Globus pallidus (tissue), 1 donor: ENCODE measurements around the gene CAMK2N2.

ENCODE experiments used
- DNase-seq: peaks from one replicate; pipeline ENCODE4 v3.0.0-alpha.2; 2015; ENCODE audit warnings: low spot score

The CAMK2N2 gene

DNA sequence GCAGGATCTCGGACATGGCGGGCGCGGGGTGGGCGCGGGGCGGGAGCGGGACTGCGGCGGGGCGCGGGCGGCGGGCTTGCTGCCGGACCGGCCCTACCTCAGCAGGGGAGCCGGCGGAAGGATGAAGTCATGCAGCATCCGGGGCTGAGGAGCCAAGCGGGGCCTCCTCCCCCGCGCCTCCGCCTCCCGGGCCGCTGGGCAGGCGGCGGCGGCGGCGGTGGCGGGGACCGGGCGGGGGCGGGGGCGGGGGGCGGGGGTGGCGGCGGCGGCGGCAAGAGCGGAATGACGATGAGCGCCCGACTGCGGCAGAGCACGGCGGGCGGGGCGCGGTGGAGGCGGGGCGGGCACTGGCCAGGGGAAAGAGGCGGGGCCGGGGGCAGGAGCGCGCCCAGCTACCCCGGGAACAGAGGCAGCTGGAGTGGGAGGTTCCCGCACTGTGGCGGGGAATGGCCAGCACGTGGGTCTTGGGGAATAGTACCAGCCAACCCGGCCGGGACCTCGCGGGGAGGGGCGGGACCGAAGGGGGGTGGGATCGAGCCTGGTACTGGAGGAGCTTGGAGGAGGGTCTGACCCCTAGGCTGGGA, at the start of gene CAMK2N2:
Gene CAMK2N2, minus strand, starts transcription at position 284 of the 584 bp plus-strand sequence. Its CDS starts 268 bp downstream, at position 16.
- DNase-seq: peak; percentile 38

DNA sequence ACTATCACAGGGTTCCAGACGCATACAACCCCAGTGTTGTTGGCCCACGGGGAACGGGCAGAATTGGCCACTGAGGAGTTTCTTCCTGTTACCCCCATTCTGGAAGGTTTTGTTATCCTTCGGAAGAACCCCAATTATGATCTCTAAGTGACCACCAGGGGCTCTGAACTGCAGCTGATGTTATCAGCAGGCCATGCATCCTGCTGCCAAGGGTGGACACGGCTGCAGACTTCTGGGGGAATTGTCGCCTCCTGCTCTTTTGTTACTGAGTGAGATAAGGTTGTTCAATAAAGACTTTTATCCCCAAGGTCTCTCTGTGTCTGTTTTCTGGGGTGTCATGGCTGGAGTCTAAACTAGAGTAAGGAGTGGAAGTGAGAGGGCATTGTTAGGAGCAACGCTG, 47.4 kb upstream of the CAMK2N2 start:
- DNase-seq: no peak

DNA sequence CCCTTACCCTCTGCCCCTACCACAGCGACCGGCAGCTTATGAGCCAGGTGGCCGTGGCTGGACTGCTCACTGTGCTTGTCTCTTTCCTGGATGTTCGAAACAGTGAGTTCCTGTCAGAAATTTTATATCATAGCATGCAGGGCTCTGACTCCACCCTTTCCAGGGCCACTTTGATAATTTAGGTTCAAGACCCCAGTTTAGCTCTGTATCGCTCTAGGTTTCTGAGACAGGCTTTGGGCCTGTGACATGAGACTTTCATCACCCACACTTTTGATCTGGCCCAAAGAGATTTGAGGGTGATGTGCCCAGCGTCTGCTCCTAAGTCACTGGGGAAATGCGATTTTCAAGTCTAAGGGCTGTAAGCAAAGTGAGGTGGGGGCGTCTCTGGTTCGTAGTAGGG, 46.6 kb upstream of the CAMK2N2 start:
- DNase-seq: no peak

DNA sequence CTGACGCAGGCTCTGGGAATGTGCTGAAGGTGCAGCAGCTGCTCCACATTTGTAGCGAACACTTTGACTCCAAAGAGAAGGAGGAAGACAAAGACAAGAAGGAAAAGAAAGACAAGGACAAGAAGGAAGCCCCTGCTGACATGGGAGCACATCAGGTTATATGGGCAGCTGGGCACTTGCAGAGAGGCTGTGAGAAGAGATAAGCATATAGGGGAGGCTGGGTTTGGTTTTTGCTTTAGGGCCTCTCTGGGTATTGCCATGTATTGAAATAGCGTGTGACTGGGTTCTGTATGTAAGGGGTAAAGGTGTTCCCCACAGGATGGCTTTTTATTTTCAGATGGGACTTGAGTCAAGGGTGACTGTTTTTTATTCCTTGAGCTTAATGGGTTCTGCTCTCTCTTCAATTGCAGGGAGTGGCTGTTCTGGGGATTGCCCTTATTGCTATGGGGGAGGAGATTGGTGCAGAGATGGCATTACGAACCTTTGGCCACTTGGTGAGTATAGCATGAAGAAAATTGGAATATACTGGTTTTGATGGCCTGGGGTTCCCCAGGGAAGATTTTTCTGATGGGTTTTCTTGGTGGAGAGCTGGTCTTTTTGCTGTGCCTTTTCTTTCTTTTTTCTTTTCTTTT, 45.1 kb upstream of the CAMK2N2 start:
- no peak for DNase-seq

DNA sequence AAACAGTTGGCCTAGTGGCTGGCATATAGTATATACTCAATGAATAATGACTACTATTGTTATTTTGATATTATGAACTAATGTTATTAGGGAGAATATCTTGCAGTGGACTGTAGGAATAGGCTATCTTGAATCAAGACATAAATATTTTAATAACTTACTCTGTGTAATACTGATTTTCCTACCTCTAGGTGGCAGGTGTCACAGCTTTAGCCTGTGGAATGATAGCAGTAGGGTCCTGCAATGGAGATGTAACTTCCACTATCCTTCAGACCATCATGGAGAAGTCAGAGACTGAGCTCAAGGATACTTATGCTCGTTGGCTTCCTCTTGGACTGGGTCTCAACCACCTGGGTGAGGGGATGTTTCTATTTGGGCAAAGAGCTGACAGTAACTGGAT, 44.2 kb upstream of the CAMK2N2 start:
- no peak for DNase-seq

DNA sequence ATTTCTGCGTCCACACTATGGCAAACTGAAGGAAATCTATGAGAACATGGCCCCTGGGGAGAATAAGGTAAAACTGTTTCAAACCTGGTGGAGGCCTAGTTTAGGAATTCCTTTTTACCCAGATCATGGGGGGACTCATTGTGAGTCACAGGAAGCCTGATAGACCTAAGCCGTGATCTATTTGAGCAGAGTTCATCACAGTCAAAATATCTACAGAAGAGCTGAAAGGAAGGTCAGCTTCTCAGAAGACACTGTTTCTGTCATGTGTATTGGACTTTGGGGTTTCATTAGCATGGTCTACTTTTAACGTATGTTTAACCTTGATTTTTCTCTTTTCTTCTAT, 39.0 kb upstream of the CAMK2N2 start:
- DNase-seq: no peak

DNA sequence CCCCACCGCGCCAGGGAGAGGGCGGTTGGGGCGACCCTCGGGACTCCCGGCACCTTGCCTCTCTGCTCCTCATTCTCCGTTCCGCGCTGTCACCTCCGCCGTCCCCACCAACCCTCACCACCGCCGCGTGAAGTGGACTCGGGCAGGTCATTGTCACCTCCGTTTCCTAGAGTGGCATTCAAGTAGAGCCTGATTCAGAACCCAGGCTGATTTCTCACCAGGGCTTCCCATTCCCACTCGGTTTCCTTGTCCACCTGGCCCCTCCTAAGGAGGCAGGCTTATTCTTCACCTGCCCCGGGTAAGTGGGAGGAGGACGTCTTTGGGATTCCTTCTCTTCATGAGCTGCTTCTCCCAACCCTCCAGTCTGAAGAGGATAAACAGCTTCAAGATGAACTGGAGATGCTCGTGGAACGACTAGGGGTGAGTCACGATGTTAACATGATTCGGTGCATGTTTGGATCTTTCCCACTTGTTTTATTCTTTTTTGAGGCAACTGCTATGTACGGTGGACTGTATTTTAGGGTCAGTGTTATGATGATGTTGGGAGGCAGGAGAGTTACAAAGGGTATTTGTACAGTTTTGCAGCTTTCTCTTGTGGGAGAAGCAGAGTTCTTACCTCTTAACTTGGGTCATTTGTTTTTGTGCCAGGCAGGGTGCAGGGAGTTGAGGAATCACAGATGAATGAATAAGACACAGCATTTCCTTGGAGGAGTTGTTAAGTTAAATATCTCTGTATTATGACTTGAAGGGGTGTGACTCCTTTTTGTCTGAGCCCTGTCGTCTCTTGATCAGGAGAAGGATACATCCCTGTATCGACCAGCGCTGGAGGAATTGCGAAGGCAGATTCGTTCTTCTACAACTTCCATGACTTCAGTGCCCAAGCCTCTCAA, 38.4 kb upstream of the CAMK2N2 start:
- no peak for DNase-seq

DNA sequence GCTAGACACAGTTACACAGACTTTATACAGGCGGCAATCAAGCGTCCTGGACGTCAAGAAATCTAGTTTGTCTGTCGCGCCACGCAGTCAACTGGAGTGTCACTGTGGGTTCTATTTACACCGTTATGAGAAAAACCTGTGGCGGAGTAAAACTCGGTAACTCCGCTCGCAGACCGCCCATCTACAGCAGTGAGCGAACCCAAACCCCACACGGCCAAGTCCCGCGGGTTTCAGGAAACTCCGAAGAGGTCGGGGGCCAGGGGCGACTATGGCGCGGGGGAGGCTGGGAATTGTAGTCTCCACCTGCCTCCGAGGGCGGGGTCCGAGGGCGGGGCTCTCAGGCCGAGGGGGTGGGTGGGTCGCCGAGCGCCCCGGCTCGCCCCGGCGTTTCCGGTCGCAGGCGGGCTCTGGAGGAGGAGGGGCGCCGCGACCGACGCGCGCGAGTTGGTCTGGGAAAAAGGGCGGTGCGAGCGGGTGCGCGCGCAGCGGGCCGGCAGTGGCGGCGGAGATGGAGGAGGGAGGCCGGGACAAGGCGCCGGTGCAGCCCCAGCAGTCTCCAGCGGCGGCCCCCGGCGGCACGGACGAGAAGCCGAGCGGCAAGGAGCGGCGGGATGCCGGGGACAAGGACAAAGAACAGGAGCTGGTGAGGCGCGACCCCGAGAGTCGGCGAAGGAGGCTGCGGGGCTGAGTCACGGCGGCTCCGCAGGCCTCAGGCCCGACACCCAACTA, 37.6 kb upstream of the CAMK2N2 start, which contains the start of gene PSMD2:
Gene PSMD2, plus strand, starts transcription at position 483 of the 729 bp plus-strand sequence. Its CDS starts 26 bp downstream, at position 509.
- DNase-seq: peak; percentile 95

DNA sequence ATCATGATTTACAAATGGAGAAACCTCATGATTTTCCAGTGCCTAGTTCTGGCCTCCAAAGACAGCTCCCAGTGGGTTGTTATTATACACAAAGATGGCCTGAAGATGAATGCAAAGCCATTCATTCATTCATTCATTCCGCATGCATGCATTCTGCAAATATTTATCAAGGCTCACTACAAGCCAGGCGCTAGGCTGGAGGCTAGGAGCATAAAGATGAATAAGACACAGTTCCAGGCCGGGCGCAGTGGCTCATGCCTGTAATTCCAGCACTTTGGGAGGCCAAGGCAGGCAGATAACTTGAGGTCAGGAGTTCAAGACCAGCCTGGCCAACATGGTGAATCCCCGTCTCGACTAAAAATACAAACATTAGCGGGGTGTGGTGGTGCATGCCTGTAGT, 35.3 kb upstream of the CAMK2N2 start:
- no peak for DNase-seq

DNA sequence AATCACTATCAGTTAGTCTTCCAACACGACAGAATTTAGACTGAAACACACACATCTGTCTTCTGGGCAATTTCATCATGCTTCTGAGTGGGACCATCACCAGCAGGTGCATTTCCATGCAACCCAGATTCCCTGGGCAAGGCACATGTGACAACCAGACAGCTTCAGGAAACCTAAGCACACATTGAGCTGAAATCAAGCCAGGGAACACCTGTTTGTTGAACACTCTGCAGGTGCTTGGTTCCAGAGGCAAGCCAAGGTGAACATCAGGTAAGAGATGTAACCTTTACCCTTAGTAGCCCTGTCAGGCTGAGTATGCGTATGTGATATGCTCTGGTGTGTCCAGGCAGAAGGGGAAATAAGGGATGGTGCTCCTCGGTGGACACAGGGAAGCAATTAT, 34.4 kb upstream of the CAMK2N2 start:
- DNase-seq: no peak

DNA sequence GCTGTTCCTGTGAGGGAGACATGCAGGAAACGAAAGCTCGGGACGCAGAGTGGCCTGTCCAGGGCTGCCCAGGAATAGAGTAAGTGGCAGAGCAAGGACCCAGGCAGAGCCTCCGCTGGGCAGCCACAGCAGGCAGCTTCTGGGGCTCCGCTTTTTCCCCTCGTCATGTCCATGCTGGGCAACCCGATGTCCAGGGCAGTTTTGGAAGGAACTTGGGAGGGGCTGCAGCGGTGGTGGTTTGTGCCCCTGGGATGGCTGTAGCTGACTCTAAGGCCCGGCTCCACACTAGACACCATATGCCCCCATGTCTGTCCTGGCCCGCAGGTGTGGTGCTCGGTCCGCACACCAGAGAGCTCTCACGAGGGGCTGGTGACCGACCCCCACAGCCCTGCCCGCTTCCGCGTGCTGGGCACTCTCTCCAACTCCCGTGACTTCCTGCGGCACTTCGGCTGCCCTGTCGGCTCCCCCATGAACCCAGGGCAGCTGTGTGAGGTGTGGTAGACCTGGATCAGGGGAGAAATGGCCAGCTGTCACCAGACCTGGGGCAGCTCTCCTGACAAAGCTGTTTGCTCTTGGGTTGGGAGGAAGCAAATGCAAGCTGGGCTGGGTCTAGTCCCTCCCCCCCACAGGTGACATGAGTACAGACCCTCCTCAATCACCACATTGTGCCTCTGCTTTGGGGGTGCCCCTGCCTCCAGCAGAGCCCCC, 30.5 kb upstream of the CAMK2N2 start:
- no peak for DNase-seq

DNA sequence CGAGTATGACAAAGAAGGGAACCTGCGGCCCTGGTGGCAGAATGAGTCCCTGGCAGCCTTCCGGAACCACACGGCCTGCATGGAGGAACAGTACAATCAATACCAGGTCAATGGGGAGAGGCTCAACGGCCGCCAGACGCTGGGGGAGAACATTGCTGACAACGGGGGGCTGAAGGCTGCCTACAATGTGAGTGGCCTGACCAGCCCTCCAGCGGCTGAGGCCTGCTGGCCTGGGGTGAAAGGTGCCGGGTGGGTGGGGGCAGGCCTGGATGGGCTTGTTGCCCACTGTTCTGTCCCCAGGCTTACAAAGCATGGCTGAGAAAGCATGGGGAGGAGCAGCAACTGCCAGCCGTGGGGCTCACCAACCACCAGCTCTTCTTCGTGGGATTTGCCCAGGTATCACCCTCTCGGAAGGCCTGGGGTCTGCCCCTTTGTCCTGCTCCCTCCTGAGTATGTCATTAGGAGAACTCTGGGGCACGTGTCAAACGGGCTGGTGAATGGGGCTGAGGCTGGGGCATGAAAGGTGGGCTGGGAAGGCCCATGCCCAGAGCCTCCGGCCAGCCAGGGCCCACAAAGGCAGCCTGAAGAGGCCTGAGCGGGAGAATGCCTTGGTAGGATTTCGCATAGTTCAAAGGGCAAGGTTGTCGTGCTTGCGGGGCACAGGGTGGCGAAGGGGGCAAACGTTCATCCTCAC, 29.8 kb upstream of the CAMK2N2 start:
- DNase-seq: no peak

DNA sequence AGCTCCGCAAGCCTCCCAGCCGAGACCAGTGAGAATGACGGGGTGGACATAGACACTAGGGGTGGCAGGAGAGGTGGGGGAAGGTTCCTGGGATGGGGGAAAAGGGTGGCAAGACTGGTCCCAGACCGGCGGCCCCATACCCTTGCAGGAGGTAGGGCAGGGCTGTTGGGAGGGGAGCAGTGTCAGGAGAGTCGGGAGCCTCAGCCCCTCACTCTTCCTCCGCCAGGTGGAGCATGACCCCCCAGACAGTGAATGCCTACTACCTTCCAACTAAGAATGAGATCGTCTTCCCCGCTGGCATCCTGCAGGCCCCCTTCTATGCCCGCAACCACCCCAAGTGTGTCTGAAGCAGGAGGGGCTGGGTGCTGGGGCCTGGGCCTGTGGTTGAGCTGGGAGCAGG, 29.0 kb upstream of the CAMK2N2 start:
- no peak for DNase-seq

DNA sequence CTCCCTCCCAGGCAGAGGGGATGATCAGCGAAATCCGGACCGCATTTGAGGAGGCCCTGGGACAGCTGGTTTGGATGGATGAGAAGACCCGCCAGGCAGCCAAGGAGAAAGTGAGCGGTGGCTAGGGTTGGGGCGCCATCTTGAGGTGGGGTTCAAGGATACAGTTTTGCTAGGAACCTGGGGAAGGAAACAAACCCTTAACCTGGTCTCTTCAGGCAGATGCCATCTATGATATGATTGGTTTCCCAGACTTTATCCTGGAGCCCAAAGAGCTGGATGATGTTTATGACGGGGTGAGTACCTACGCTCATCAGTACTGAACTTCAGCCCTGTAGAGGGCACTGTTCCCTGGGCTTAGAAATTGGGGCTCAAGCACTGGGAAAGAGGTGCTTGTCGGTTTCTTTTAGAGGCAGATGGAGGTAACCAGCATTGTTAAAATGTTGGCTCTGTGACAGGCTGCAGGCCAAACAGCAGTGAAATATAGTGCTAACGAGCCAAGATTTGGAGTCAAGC, 28.1 kb upstream of the CAMK2N2 start:
- peak; percentile 37 for DNase-seq

DNA sequence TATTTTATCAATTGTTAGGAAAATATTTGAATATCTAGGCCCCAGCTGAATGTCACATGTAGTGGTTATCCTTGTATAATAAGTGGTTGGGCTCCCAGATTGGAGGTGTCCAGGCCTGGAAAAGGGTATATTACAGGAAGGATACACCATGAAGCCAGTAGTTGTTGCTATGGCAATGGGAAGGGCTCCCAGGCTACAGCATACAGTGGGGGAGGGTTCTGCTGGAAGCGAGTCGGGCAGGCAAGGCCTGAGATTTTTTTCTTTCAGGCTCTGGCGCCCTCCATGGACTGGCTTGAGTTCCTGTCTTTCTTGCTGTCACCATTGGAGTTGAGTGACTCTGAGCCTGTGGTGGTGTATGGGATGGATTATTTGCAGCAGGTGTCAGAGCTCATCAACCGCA, 23.3 kb upstream of the CAMK2N2 start:
- peak; percentile 46 for DNase-seq

DNA sequence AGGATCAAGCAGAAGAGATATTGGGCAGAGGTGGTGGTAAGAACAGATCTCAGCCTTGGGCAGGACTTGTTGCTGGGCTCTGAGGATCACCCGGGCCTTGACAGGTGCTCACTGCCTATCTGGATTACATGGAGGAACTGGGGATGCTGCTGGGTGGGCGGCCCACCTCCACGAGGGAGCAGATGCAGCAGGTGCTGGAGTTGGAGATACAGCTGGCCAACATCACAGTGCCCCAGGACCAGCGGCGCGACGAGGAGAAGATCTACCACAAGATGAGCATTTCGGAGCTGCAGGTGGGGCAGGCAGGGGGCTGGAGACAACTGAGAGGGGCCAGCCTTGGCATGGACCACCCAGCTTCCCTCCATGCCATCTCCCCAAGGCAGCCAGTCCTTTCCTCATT, 22.3 kb upstream of the CAMK2N2 start:
- DNase-seq: no peak

DNA sequence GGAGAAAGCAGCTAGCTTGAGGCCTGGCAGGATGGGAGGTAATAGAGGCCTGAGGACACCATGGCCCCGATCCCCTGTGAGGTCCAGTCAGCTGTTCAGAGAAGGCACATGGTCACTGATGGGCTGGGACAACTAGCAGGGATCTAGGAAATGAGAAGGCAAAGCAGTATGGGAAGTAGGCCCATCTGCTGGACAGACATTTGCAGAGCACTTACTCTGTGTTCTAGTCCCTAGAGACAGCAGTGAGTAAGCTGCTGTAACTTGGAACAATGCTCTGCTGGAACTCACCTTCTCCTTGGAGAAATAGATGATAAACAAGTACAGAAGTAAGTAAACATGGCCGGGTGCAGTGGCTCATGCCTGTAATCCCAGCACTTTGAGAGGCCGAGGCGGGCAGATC, 21.6 kb upstream of the CAMK2N2 start:
- no peak for DNase-seq

DNA sequence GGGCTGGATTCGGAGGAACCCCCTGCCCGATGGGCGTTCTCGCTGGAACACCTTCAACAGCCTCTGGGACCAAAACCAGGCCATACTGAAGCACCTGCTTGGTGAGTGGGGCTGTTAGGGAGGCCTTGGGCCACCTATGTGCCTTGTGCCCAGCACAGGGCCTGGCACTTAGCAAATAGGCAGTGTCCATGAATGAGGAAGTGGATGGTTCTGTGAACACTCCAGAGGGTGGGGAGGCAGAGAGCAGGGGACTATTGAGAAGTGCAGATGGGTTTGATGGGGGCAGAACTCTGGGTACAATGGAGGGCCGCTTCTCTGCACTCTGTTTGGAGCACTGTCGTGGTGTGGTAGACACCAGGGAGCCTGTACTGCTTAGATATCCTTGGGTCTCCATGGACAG, 16.0 kb upstream of the CAMK2N2 start:
- no peak for DNase-seq

DNA sequence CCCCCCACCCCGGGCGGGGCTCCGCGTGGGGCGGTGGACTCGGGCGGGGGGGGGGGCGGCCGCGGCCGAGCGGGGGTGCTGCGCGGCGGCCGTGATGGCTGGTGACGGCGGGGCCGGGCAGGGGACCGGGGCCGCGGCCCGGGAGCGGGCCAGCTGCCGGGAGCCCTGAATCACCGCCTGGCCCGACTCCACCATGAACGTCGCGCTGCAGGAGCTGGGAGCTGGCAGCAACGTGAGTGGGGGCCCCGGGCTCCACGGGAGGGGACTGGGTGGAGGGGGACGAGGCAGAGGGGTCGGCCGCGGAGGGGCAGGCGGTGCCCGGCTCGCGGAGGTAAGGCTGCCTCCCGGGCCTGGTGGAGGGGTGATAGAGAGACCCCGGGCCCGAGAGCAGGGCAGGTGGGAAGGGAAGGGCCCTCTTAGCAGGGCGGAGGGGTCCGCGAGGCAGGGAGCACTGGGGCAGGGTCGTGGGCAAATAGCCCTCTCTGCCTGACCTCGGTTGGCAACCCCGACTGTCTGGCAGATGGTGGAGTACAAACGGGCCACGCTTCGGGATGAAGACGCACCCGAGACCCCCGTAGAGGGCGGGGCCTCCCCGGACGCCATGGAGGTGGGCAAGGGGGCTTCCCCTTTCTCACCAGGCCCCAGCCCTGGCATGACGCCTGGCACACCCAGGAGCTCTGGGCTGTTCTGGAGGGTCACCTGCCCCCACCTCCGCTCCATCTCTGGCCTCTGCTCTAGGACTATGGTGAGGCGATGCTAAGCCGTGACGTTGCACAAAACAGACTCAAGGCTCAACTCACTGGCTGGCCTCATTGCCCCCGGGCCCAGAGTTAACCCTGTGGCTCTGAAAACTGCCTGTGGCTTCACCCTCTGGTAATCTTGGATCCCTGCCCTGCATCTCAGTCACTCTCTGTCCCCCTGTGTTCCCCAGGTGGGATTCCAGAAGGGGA, 14.9 kb upstream of the CAMK2N2 start, which contains the start of gene ECE2:
Gene ECE2, plus strand, starts transcription at position 62 of the 950 bp plus-strand sequence. Its CDS starts 132 bp downstream, at position 194.
- no peak for DNase-seq

DNA sequence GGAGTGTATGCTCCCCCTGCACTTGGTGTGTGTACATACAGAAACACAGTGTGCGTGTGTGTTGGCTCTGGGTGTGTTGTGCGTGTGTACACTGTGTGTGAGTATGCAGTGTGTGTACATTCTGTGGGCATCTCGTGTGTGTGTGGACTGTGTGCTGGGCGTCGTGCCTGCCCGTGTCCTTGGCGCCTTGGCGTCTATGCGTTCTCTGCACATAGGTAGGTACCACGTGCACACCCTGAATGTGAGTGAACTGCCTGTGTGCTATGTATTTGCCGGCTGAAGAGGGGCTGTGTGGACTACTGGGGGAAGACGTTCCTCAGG, 14.0 kb upstream of the CAMK2N2 start:
- DNase-seq: no peak
